HepG2 (cell line): Measurements from ENCODE around the gene MYO3B. TPM values are rescaled to one million over a fixed set of nuclear protein-coding genes. Genes with fewer than 3 reads are reported as not detected.

Experiments
- ATAC-seq: fragments of 200-7000 bp; cut with Tn5 transposase; 3 replicates; pipeline ENCODE4 v1.9.1; 2020; ENCODE audit warnings: mild to moderate bottlenecking, moderate library complexity
- BruUV-seq: library from RNA; stranded (reverse); fragments of 400-500 nt; replicated peaks from 2 replicates; lab custom pipeline; 2021; lab: Mats Ljungman, UMichigan
- CTCF ChIA-PET: fragments of 300-600 bp; formaldehyde crosslinking; extraction: SDS; loops from one replicate; lab custom pipeline; 2021; ENCODE audit warnings: low total read pairs, inconsistent platforms, low intra/inter-chr PET ratio; lab: Yijun Ruan, JAX
- POLR2A ChIA-PET: fragments of 350-600 bp; sonication (Branson Sonifier 250); formaldehyde crosslinking; loops from one replicate; lab custom pipeline; 2020; ENCODE audit warnings: antibody characterized with exemption, inconsistent platforms; lab: Yijun Ruan, JAX
- DNase-seq: peaks from one replicate; pipeline ENCODE4 v3.0.0-alpha.2; 2015; ENCODE audit warnings: low spot score
- FAIRE-seq: peaks from 3 replicates; lab custom pipeline; 2011; peaks lifted over from hg19 to GRCh38; lab: Jason Lieb, UNC
- H2AFZ ChIP-seq: one replicate; pipeline ENCODE4 v1.6.1; 2011; ENCODE audit warnings: low read length, inconsistent platforms
- H3K27ac ChIP-seq: fragments of 300-600 bp; 3 replicates; pipeline ENCODE4 v1.8.0; 2011; ENCODE audit warnings: mixed run types, mild to moderate bottlenecking, mixed read lengths, low read length, inconsistent platforms; ENCODE audit not compliant: insufficient read depth; ENCODE audit errors: extremely low read length
- H3K27me3 ChIP-seq, 2 experiments: fragments of 200-600 bp in 1 of 2; 2 replicates in 1 of 2; 3 replicates in 1 of 2; pipeline versions ENCODE4 v1.6.0 to v1.8.0; 2011; ENCODE audit warnings: low read length in 2 of 2, mild to moderate bottlenecking in 2 of 2, moderate library complexity in 2 of 2, inconsistent platforms in 1 of 2; ENCODE audit not compliant: insufficient read depth in 2 of 2, control insufficient read depth in 1 of 2
- H3K36me3 ChIP-seq, 2 experiments: fragments of 200-600 bp in 1 of 2; replicated peaks in 1 of 2; 2 replicates in 1 of 2; 3 replicates in 1 of 2; pipeline versions ENCODE4 v1.5.1 to v1.8.0; 2011; ENCODE audit warnings: low read length in 2 of 2, inconsistent platforms in 1 of 2; ENCODE audit not compliant: insufficient read depth in 2 of 2, control insufficient read depth in 1 of 2
- H3K4me1 ChIP-seq: 2 replicates; pipeline ENCODE4 v1.5.1; 2012; ENCODE audit warnings: low read length, inconsistent platforms; ENCODE audit not compliant: insufficient read depth
- H3K4me2 ChIP-seq: 2 replicates; pipeline ENCODE4 v1.6.0; 2011; ENCODE audit warnings: low read depth, low read length, inconsistent platforms
- H3K4me3 ChIP-seq, 3 experiments: fragments of 200-600 bp in 1 of 3; sonication (generic), shearing (Covaris generic) in 1 of 3; replicated peaks in 1 of 3; 2 replicates each; pipeline ENCODE4 v1.5.1; 2011 to 2016; ENCODE audit warnings: low read length in 3 of 3, inconsistent platforms in 2 of 3, low read depth in 2 of 3, mild to moderate bottlenecking in 2 of 3, control low read depth in 1 of 3, mixed read lengths in 1 of 3; ENCODE audit not compliant: insufficient read depth in 1 of 3
- H3K79me2 ChIP-seq: one replicate; pipeline ENCODE4 v1.6.1; 2011; ENCODE audit warnings: low read length, inconsistent platforms; ENCODE audit not compliant: insufficient read depth
- H3K9ac ChIP-seq: 2 replicates; pipeline ENCODE4 v1.6.0; 2011; ENCODE audit warnings: mild to moderate bottlenecking, low read depth, low read length, inconsistent platforms; ENCODE audit not compliant: insufficient read depth
- H3K9me3 ChIP-seq: 2 replicates; pipeline ENCODE4 v1.5.1; 2012; ENCODE audit warnings: mild to moderate bottlenecking, low read length
- H4K20me1 ChIP-seq: 2 replicates; pipeline ENCODE4 v1.6.0; 2011; ENCODE audit warnings: inconsistent platforms, mild to moderate bottlenecking, low read length, moderate library complexity; ENCODE audit not compliant: insufficient read depth
- ARNTL ChIP-seq: sonication (generic); formaldehyde crosslinking; IDR thresholded peaks from 2 replicates; pipeline ENCODE4 v1.4.0; 2020; ENCODE audit warnings: mild to moderate bottlenecking, missing genetic modification reagents
- CBX5 ChIP-seq: sonication (generic); formaldehyde crosslinking; IDR thresholded peaks from 2 replicates; pipeline ENCODE4 v1.4.0; 2020; ENCODE audit warnings: missing genetic modification reagents, borderline replicate concordance
- KMT2B ChIP-seq: IDR thresholded peaks from 2 replicates; pipeline ENCODE4 v1.6.1; 2016; ENCODE audit warnings: missing genetic modification reagents, missing compliant biosample characterization
- MAFG ChIP-seq: sonication (generic); formaldehyde crosslinking; IDR thresholded peaks from 2 replicates; pipeline ENCODE4 v1.5.1; 2020; ENCODE audit warnings: mild to moderate bottlenecking, missing genetic modification reagents
- MATR3 ChIP-seq: sonication (generic); formaldehyde crosslinking; IDR thresholded peaks from 2 replicates; pipeline ENCODE4 v1.4.0; 2020; ENCODE audit warnings: missing genetic modification reagents
- PHB2 ChIP-seq: fragments of 450-650 bp; IDR thresholded peaks from 2 replicates; pipeline ENCODE4 v1.6.1; 2018; ENCODE audit not compliant: partially characterized antibody
- SIX1 ChIP-seq: sonication (generic); formaldehyde crosslinking; IDR thresholded peaks from 2 replicates; pipeline ENCODE4 v1.4.0; 2020; ENCODE audit warnings: missing genetic modification reagents, borderline replicate concordance
- SRF ChIP-seq: IDR thresholded peaks from 2 replicates; pipeline ENCODE4 v1.6.1; 2011; ENCODE audit warnings: mild to moderate bottlenecking, low read depth, low read length, moderate library complexity
- ZIK1 ChIP-seq: sonication (generic); formaldehyde crosslinking; IDR thresholded peaks from 2 replicates; pipeline ENCODE4 v1.5.0; 2020; ENCODE audit warnings: mild to moderate bottlenecking, low read depth, missing genetic modification reagents, borderline replicate concordance
- ZNF563 ChIP-seq: sonication (generic); formaldehyde crosslinking; IDR thresholded peaks from 2 replicates; pipeline ENCODE4 v1.8.0; 2022; ENCODE audit warnings: mild to moderate bottlenecking, moderate library complexity, missing genetic modification reagents
- ZNF773 ChIP-seq: sonication (generic); formaldehyde crosslinking; IDR thresholded peaks from 2 replicates; pipeline ENCODE4 v1.4.0; 2020; ENCODE audit warnings: missing genetic modification reagents, borderline replicate concordance
- in situ Hi-C: cut with HindIII; loops from 2 replicates; pipeline ENCODE4 v1.10.0; 2017; ENCODE audit warnings: low pct_unique_long_range_greater_than_20kb; ENCODE audit not compliant: extremely low pct_ligation_motif_present
- intact Hi-C: fragments of 100-400 bp; cut with micrococcal nuclease; formaldehyde crosslinking; loops from one replicate; pipeline ENCODE4 v1.10.0; 2022; ENCODE audit not compliant: unreplicated experiment
- polyA plus RNA-seq, 8 experiments: library from polyadenylated mRNA; depleted of rRNA in 3 of 8; stranded (reverse) in 7 of 8; unstranded in 1 of 8; fragments of >200 nt; fragmentation: Illumina TruSeq in 4 of 8; extraction: Trizol in 4 of 8; gene quantifications; 2 replicates each; pipeline versions ENCODE4 v1.2.1 to v1.2.3, GENCODE V29; 2011 to 2016; ENCODE audit warnings: low read depth in 4 of 8, missing spikeins in 1 of 8, mixed read lengths in 1 of 8; ENCODE audit not compliant: insufficient read depth in 1 of 8
- total RNA-seq, 5 experiments: library from RNA; depleted of rRNA; stranded (reverse); fragments of >200 nt; fragmentation: Illumina TruSeq; extraction: Trizol; gene quantifications; 2 replicates each; pipeline ENCODE4 v1.2.3, GENCODE V29; 2016; ENCODE audit warnings: low read depth in 1 of 5
- TF ChIP-seq, protein P1 (sequence below): fragments of 450-650 bp; IDR thresholded peaks from 2 replicates; pipeline ENCODE4 v1.6.1; 2017

Gene MYO3B
- total and polyA plus RNA-seq, 2 of the 13 experiments (the other 11 are each of a cell fraction or from before 2014, with no cell fraction given), result 0.01 TPM; not detected in 1

DNA sequence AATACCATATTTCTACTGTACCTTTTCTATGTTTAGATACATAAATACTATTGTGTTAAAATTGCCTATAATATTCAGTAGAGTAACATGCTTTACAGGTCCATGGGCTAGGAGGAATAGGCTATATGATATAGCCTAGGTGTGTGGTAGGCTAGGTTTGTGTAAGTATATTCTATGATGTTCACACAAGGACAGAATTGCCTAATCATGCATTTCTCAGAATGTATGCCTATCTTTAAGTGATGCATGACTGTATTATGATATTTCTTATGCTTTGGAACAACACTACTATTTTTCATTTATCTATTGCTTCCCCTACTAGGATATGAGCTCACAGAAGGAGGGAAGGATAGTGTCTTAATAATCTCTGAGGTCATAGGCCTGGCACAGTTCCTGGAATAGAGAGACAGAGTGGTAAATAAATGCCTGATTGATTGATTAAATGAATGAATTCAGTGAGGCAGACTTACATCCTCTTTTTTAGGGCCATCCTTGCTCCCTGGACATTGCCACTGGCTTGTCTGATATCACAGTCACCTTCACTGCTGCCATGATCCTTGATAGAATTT lies 121.0 kb downstream of the MYO3B start:
- BruUV-seq, result no TSS peak
- no peak overlapping the region for H3K9ac ChIP-seq
- DNase-seq, result no peak
- H3K27me3 ChIP-seq, result no peaks in the 10 kb centered on the region
- in situ Hi-C loops (no loop called here), intact Hi-C loops (no loop called here)
- H3K27ac ChIP-seq, result no peak overlapping the region
- H3K9me3 ChIP-seq, result no peaks in the 10 kb centered on the region
- no peak overlapping the region for H2AFZ ChIP-seq
- no peaks in the 10 kb centered on the region for H4K20me1 ChIP-seq
- ChIA-PET POLR2A (no interaction called here), CTCF (no interaction called here)
- no peak overlapping the region for H3K4me2 ChIP-seq
- H3K36me3 ChIP-seq, result no peaks in the 10 kb centered on the region
- FAIRE-seq, result no peak
- H3K79me2 ChIP-seq, result no peaks in the 10 kb centered on the region
- TF ChIP-seq ZNF773 (CRISPR knock-in tag) (no peak), ARNTL (CRISPR knock-in tag) (no peak), KMT2B (CRISPR knock-in tag) (no peak), CBX5 (CRISPR knock-in tag) (no peak), ZNF563 (CRISPR knock-in tag) (no peak), PHB2 (no peak), SIX1 (CRISPR knock-in tag) (no peak), MATR3 (CRISPR knock-in tag) (no peak), MAFG (CRISPR knock-in tag) (no peak), SRF (no peak), ZIK1 (CRISPR knock-in tag) (no peak)
- TF ChIP-seq, protein P1, sequence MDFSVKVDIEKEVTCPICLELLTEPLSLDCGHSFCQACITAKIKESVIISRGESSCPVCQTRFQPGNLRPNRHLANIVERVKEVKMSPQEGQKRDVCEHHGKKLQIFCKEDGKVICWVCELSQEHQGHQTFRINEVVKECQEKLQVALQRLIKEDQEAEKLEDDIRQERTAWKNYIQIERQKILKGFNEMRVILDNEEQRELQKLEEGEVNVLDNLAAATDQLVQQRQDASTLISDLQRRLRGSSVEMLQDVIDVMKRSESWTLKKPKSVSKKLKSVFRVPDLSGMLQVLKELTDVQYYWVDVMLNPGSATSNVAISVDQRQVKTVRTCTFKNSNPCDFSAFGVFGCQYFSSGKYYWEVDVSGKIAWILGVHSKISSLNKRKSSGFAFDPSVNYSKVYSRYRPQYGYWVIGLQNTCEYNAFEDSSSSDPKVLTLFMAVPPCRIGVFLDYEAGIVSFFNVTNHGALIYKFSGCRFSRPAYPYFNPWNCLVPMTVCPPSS, result no peak
- H3K4me3 ChIP-seq, result no peak overlapping the region
- H3K4me1 ChIP-seq, result no peaks in the 10 kb centered on the region
- no peak for ATAC-seq
